Superior temporal gyrus (tissue), 1 donor: Measurements from ENCODE around the gene AK8.
"Not testable (repeated sequence)": the region's sequence is repeated elsewhere in the genome, so short reads cannot be mapped to it uniquely, and the experiment has no call there.

Source experiments
- DNase-seq: peaks from one replicate; pipeline ENCODE4 v3.0.0-alpha.2; 2016; ENCODE audit errors: extremely low spot score

AK8 gene

DNA sequence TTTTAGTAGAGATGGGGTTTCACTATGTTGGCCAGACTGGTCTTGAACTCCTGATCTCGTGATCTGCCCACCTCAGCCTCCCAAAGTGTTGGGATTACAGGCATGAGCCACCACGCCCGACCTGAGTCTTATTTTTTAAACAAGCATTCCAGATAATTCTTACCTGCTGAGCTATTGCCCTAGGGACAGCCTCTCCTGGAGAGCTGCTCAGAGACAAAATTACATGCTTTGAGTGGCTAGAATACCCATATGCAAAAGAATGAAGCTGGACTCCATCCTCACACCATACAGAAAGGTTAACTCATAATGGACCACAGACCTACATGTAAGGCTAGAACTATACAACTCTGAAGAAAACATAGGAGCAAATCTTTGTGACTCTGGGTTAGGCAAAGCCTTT is 166.2 kb downstream of the AK8 start:
- no peak for DNase-seq

DNA sequence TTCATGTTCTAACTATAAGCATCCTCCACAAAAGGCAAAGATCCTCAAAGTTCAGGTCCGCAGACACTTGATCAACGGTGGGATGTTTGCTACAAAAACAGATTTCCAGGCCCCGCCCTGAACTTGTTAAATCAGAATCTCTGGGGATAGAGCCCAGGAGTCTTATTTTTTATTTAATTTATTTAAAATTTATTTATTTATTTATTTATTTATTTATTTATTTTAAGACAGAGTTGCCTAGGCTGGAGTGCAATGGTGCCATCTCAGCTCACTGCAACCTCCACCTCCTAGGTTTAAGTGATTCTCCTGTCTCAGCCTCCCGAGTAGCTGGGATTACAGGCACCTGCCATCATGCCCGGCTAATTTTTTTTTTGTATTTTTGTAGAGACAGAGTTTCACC is 166.9 kb downstream of the AK8 start:
- DNase-seq: not testable (repeated sequence)

DNA sequence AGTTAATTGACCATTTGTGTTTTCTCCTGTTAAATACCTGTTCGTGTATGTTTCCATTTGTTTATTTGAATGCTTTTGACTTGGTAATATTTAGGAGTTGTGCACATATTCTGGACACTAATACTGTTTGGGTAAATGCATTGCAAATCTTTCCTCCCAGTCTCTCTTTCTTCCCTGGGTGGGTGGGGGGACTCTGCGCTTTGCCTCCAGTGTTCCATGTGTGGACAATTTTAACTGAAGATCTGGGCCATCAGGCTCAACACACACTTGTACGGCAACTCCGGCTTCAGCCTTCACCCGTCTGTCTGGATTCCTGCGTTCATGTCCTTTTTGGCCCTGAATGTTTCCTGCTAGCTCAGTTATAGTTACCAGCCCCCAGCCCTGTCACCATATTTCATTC is 167.8 kb downstream of the AK8 start:
- no peak for DNase-seq

DNA sequence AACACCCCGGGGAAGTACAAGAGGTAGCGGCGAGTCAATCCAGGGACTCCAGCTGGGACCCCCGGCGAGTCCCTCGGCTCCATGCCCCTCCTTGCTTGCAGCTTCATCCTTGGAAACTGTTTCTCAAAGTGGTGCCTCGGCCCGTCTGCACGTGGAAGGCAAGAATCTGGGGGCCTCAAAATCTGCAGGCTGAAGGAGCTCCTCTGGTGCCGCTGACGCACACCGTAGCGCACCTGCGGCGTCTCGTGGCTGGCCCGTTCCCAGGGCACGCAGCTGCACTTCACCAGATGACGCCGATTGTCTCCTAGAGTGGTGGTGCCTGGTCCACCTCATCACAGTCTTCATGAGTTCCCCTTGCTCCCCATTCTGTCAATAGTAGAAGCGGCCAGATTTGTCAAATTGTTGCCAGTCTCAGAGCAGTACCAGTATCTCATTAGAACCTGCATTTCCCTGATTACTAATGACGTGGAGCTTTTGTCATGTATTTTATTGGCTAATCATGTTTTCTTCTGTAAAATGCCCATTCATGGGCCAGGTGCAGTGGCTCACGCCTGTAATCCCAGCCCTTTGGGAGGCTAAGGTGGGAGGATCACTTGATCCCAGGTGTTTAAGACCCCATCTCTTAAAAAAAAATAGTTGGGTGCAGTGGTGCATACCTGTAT is 169.2 kb downstream of the AK8 start:
- no peak for DNase-seq

DNA sequence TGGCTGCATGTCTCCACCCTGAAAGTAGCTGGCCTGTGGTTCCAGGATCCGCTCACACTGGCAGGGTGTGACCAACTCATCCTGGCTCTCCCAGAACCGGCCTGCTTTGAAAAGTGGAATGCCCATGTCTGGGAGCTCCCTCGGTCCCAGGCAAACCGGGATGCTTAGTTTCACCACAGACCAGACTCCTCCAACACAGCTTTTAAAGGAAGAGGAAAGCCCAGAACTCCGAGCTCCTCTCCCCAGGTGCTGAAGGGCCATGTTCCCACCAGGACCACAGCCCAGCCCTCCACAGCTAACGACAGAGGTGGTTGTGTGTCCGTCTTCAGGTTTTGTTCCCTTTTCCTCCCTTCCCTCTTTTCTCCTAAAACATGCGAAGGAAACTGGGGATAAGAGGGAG is 169.8 kb downstream of the AK8 start:
- no peak for DNase-seq

DNA sequence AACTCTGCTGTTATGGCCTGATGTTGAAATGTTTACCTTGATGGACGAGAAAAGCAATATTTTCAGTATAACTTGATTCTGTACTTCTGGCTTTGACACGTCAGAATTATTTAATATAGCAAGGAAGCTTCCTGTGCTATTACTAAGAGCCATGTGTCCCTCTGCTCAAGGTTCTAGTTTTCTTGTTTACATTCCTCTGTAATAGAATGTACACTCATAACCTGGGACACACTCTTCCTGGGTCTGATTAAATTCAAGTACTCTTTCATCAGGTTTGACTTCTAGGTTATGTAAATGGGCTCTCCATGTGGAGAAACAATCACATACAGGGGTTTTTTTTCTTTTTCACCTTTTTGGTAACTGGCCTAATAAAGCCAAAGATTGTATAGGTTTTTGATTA is 174.7 kb downstream of the AK8 start:
- no peak for DNase-seq

DNA sequence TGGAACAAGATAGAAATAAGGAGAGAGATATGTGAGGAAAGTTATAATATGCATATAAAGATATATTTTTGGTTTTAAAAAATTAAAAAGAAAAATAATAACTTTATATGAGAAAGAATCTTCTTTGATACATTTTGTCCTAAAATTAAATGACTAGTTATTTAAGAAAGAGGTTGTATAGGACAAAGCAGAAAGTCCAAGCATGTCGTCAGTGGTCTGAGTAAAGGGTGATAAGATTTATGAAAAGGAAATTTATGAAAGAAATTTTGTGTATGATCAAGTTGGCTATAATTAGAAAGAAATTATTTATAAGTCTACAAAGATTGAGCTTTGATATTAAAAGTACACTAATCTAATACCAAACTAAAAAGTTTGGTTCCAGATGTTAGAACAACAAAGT is 175.8 kb downstream of the AK8 start:
- no peak for DNase-seq

DNA sequence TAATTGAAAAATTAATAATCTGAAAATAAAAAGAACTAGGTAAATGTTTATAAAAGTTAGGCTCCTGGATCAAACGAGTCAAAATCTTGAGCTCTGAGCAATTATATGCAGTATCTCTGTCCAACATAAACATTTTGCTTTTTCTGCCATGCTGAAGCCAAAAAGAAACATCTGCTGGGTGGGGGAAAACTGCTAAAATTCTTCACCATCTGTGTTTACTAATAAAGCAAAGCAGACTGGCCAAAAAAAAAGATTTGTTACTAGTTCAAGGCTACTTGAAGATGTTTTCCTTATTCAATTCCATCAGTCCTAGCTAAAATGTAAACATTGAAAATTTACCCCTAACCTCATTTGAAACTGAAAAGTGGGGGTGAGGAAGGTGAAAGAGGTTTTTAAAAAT is 178.1 kb downstream of the AK8 start:
- DNase-seq: no peak

DNA sequence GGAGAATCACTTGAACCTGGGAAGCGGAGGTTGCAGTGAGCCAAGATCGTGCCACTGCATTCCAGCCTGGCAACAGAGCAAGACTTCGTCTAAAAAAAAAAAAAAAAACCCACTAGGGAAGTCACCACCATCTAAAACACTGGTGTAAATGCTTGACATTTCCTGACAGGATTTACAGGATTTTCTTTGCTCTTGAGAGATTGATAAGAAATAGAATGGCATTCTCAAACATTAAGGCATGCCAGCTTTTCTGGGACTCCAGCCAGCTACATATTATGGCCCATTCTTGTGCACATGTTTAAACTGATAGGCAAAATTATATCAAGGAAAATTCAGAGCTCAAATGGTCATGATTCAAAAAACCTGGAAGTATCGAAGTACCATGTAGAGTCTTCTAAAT is 179.1 kb downstream of the AK8 start:
- no peak for DNase-seq

DNA sequence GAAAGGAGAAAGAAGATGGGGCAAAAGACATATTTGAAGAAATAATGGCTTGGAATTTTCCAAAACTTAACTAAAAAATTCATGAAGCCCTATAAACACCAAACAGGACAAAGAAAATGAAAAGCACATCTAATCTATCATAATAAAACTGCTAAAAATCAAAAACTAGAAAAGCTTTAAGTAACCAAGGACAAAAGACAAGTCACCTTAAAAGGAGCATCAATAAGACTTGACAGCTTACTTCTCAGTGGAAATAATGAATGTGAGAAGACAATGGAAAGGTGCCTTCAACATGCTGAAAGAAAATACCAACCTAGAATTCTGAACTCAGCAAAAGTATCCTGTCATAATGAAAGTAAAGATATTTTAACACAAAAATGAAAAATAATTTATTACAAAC is 180.9 kb downstream of the AK8 start:
- DNase-seq: no peak

DNA sequence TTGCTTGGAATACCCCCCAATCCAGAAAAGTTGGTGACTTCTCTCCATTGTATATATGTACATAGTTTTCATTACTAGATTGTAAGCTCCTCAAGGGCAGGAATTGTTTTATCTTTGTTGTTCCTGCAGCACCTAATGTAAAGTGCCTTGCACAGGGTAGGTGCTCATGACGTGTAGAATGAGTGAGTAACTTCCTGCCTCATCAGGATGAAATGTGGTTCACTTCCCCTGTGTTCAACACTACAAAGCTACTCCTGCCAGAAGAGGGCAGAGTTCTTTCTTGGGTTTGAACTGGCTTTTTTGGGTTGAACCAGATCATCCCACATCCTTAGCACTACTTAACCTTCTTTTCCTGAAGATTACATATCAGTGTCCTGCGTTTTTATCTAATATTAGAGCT is 183.9 kb downstream of the AK8 start:
- no peak for DNase-seq

DNA sequence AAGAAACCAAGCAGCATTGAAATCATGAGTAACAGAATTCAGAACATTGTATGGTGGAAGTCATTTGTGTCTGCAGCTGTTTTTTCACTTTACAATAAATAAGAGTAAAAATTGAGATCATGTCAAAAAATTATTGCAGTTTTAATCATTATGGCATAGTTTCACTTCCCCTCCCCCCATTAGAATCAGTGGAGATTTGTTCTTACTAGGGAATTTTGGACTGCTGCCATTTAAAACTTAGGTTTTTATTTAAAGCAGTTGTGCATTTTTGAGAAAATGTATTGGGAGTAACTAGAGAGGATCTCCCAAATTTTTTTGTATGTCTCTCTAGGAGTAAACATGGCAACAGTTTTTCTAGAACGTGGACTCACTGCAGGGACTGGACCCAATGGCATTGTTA is 187.4 kb downstream of the AK8 start:
- DNase-seq: no peak

DNA sequence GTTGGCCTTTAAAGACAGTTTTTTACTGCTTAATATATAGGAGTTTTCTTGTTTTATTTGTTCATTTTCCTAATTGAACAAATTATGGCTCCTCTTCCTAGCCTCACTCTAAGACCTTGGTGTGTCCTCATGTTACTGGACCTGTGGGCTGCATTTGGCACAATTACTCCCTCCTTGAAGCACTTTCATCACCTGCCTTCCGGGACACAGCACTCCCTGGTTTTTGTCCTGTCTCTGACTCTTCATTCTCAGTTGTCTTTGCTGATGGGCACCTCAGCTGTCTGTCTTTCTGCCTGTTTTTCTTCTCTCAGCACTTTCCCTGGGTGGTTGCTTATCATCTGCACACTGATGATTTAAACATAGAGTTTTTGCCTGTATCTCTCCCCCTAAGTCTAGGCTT is 194.2 kb downstream of the AK8 start:
- DNase-seq: no peak

DNA sequence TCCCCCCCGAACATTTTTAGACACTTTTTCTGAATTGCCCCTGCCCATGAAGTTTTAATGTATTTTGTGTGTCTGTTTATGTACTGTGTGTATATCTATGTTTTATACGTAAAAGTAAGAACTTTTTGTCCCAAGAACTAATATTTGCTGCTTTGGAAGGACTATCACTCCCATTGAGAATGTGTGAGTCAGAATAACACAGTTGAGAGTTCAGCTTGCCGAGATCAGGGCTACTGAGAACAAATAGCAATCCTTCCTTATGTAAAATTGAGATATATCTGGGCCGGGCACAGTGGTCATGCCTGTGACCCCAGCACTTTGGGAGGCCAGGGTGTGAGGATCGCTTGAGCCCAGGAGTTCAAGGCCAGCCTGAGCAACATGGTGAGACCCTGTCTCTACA is 196.5 kb downstream of the AK8 start:
- no peak for DNase-seq

DNA sequence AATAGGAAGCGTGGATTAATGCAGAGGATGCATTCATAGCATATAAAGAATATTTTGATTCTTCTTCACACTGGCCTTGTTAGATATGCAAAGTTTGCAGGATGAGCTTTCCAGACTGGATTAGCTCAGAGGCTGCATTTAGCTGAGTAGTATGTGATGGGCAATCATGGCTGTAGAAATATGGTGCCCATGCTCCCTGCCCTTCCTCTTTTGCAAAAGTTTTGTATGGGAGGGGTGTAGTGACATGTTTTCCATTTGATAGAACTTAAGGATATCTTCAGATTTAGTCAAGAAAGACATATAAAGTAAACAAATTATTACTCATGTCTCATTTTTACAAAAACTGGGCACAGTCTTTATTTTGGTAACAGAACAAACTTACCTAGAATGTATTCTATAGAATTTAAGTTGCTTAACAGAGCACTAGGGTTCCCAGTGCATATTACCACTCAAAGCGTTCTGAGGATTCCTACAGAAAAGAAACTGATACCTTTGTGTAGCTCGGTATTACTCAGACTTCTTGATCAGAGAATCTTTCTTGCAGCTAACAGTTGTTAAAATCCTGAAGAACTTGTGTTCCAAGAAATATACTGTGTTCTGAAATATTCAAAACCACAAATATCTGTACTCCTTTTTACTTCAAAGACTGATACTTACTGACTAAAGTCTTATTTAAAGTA is 198.0 kb downstream of the AK8 start:
- no peak for DNase-seq

DNA sequence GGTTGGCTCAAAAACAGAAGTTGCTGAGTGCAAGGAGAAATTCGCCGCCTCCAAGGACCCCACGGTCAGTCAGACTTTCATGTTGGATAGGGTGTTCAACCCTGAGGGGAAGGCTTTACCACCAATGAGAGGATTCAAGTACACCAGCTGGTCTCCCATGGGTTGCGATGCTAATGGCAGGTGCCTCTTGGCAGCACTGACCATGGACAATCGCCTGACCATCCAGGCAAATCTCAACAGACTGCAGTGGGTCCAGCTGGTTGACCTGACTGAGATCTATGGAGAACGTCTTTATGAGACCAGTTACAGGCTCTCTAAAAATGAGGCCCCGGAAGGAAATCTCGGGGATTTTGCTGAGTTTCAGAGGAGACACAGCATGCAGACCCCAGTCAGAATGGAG is 200.1 kb downstream of the AK8 start:
- no peak for DNase-seq
